Liver (tissue), 9 donors: ENCODE measurements around the gene ANKRD13A. TPM values are rescaled to one million over a fixed set of nuclear protein-coding genes. Genes with fewer than 3 reads are reported as not detected.

Source experiments
- DNase-seq: peaks from one replicate; pipeline ENCODE4 v3.0.0-alpha.2; 2017; ENCODE audit warnings: low spot score
- H3K27ac ChIP-seq, 2 donors: one replicate each; pipeline ENCODE4 v1.7.0; 2013; ENCODE audit warnings: inconsistent platforms in 2 of 2, low read length in 2 of 2, control low read depth in 1 of 2, low read depth in 1 of 2, mild to moderate bottlenecking in 1 of 2
- H3K27me3 ChIP-seq, 4 donors: one replicate each; pipeline versions ENCODE4 v1.6.1 to v1.7.0; 2013; ENCODE audit warnings: low read length in 3 of 4, inconsistent platforms in 1 of 4, mild to moderate bottlenecking in 1 of 4, moderate library complexity in 1 of 4; ENCODE audit not compliant: control insufficient read depth in 4 of 4, insufficient read depth in 4 of 4
- H3K36me3 ChIP-seq, 4 donors: one replicate each; pipeline versions ENCODE4 v1.6.1 to v1.7.0; 2013; ENCODE audit warnings: low read length in 3 of 4, mild to moderate bottlenecking in 3 of 4, low read depth in 1 of 4, moderate library complexity in 1 of 4; ENCODE audit not compliant: control insufficient read depth in 4 of 4, insufficient read depth in 3 of 4
- H3K4me1 ChIP-seq, 4 donors: one replicate each; pipeline versions ENCODE4 v1.6.1 to v1.7.0; 2013; ENCODE audit warnings: low read length in 3 of 4, mild to moderate bottlenecking in 3 of 4, moderate library complexity in 1 of 4; ENCODE audit not compliant: control insufficient read depth in 4 of 4, insufficient read depth in 4 of 4
- H3K4me3 ChIP-seq, 3 donors: one replicate each; pipeline versions ENCODE4 v1.6.1 to v1.7.0; 2013; ENCODE audit warnings: low read length in 3 of 3, control low read depth in 1 of 3, low read depth in 1 of 3, mild to moderate bottlenecking in 1 of 3
- H3K9ac ChIP-seq, 2 donors: one replicate each; pipeline ENCODE4 v1.7.0; 2013; ENCODE audit warnings: low read length in 2 of 2, mild to moderate bottlenecking in 2 of 2, moderate library complexity in 2 of 2, control low read depth in 1 of 2, low read depth in 1 of 2
- H3K9me3 ChIP-seq, 4 donors: one replicate each; pipeline versions ENCODE4 v1.6.1 to v1.7.0; 2013; ENCODE audit warnings: low read length in 3 of 4; ENCODE audit not compliant: control insufficient read depth in 4 of 4
- FOXA2 ChIP-seq: IDR thresholded peaks from 2 replicates; pipeline ENCODE4 v1.6.1; 2016; ENCODE audit warnings: antibody characterized with exemption
- GABPA ChIP-seq, 2 donors: IDR thresholded peaks in 1 of 2; conservative IDR thresholded peaks in 1 of 2; 2 replicates each; pipeline ENCODE4 v1.6.1; 2016; ENCODE audit warnings: antibody characterized with exemption in 2 of 2, mild to moderate bottlenecking in 1 of 2, moderate library complexity in 1 of 2
- JUND ChIP-seq, 2 donors: IDR thresholded peaks; 2 replicates each; pipeline ENCODE4 v1.6.1; 2016; ENCODE audit warnings: antibody characterized with exemption in 2 of 2
- RAD21 ChIP-seq, 2 donors: IDR thresholded peaks; 2 replicates each; pipeline ENCODE4 v1.6.1; 2016; ENCODE audit warnings: antibody characterized with exemption in 2 of 2, mild to moderate bottlenecking in 2 of 2
- SP1 ChIP-seq: IDR thresholded peaks from 2 replicates; pipeline ENCODE4 v1.6.1; 2018; ENCODE audit warnings: antibody characterized with exemption, mild to moderate bottlenecking
- TAF1 ChIP-seq: conservative IDR thresholded peaks from 2 replicates; pipeline ENCODE4 v1.6.1; 2016; ENCODE audit warnings: antibody characterized with exemption, mild to moderate bottlenecking
- WGBS: extraction: QIAGEN DNeasy Blood & Tissue Kit; methylation state at CpG from one replicate; pipeline ENCODE4 v1.1.7; 2013; 5-methylcytosine and 5-hydroxymethylcytosine counted together
- polyA plus RNA-seq, 2 donors: library from polyadenylated mRNA; stranded (reverse) in 1 of 2; unstranded in 1 of 2; fragments of 200-250 nt in 1 of 2; fragments of >200 nt in 1 of 2; fragmentation: Nextera tagmentation in 1 of 2; extraction: Ambion mirVana in 1 of 2; gene quantifications; one replicate each; pipeline versions ENCODE4 v1.2.1 to v1.2.3, GENCODE V29; 2013 to 2015
- total RNA-seq, 2 donors: library from RNA; depleted of rRNA; stranded (reverse); fragments of >200 nt; gene quantifications; one replicate each; pipeline ENCODE4 v1.2.3, GENCODE V29; 2014
- TF ChIP-seq, protein P1 (sequence below): IDR thresholded peaks from 2 replicates; pipeline ENCODE4 v1.6.1; 2016; ENCODE audit warnings: antibody characterized with exemption
- TF ChIP-seq, protein P2 (sequence below): IDR thresholded peaks from 2 replicates; pipeline ENCODE4 v1.6.1; 2016; ENCODE audit warnings: antibody characterized with exemption
- TF ChIP-seq, protein P3 (sequence below): IDR thresholded peaks from 2 replicates; pipeline ENCODE4 v1.6.1; 2016; ENCODE audit warnings: antibody characterized with exemption
- TF ChIP-seq, protein P4 (sequence below): fragments of 150-350 bp; IDR thresholded peaks from 2 replicates; pipeline ENCODE4 v1.5.1; 2017; ENCODE audit warnings: improper control_type of control experiment, low read depth, low read length; ENCODE audit not compliant: missing input control
- TF ChIP-seq, protein P5 (sequence below): IDR thresholded peaks from 2 replicates; pipeline ENCODE4 v1.6.1; 2016; ENCODE audit warnings: antibody characterized with exemption, mild to moderate bottlenecking
- donor health status: healthy.
- donor health status: healthy.
- donor health status: healthy.
- donor health status: healthy.
- donor health status: healthy.

ANKRD13A gene
- total and polyA plus RNA-seq, 4 donors = 7.0 to 40.5 (median 18.8) TPM

DNA sequence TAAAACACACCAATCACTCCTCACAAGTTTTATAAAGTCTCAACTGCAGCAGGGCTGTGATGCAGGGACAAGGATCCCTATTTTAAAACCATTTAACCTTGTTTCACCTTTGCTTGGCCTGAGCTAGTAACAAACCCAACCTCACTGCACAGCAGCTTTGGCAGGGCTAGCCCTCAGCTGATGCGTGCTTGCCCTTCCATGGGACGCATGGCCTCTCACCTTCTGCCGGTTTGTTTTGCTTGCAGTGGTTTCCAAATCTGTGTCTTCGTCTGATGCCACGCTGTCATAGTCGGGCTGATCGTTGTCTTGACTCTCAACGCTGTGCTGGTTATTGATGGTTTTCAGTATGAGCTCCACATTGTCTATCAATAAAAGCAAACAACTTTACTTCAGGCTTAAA is 46.4 kb upstream of the ANKRD13A start (continued):
- TF ChIP-seq, protein P1, sequence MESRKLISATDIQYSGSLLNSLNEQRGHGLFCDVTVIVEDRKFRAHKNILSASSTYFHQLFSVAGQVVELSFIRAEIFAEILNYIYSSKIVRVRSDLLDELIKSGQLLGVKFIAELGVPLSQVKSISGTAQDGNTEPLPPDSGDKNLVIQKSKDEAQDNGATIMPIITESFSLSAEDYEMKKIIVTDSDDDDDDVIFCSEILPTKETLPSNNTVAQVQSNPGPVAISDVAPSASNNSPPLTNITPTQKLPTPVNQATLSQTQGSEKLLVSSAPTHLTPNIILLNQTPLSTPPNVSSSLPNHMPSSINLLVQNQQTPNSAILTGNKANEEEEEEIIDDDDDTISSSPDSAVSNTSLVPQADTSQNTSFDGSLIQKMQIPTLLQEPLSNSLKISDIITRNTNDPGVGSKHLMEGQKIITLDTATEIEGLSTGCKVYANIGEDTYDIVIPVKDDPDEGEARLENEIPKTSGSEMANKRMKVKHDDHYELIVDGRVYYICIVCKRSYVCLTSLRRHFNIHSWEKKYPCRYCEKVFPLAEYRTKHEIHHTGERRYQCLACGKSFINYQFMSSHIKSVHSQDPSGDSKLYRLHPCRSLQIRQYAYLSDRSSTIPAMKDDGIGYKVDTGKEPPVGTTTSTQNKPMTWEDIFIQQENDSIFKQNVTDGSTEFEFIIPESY = no peak
- TF ChIP-seq, protein P2, sequence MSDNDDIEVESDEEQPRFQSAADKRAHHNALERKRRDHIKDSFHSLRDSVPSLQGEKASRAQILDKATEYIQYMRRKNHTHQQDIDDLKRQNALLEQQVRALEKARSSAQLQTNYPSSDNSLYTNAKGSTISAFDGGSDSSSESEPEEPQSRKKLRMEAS = peak; percentile 59
- TF ChIP-seq, protein P3, sequence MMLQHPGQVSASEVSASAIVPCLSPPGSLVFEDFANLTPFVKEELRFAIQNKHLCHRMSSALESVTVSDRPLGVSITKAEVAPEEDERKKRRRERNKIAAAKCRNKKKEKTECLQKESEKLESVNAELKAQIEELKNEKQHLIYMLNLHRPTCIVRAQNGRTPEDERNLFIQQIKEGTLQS = no peak
- TF ChIP-seq GABPA (IDR thresholded peaks at IDR 0.05 in 1 of 2, conservative IDR thresholded peaks at IDR 0.05 in 1 of 2) = no peak
- no peak for TF ChIP-seq SP1
- TF ChIP-seq TAF1 = no peak
- TF ChIP-seq FOXA2 = no peak
- TF ChIP-seq RAD21 (IDR thresholded peaks at IDR 0.05) = no peak

DNA sequence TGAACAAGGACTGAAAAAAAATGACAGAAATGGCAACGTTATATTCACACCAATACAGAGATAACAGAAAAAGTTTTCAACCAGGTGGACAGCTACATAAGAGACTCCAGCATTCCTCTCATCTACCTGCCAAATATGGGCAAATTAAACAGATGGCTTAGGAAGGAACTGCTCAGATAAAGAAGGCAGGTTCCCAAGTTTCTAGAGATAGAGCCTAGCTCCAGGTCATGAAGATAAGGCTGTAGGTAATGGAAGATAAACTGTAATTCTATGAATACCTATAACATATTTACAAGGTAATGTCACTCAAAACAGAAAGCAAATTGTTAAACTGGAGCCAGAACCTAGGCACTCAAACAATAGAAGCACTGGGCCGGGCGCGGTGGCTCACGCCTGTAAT is 45.6 kb upstream of the ANKRD13A start:
- Histone ChIP-seq H3K36me3 (peaks cover 10 to 29% (median 26%) of the 10 kb centered on the region in 4 donors), H3K9ac (no peak overlapping the region), H3K27me3 (no peaks in the 10 kb centered on the region), H3K27ac (peak overlapping the region in 1 of 2 donors; percentile 8), H3K4me3 (no peak overlapping the region), H3K4me1 (peaks cover 0 to 34% (median 23%) of the 10 kb centered on the region in 4 donors), H3K9me3 (no peaks in the 10 kb centered on the region)
- DNase-seq = no peak
- TF ChIP-seq, protein P1 = no peak
- TF ChIP-seq SP1 = no peak
- TF ChIP-seq JUND (IDR thresholded peaks at IDR 0.05) = no peak
- no peak for TF ChIP-seq FOXA2
- TF ChIP-seq, protein P4, sequence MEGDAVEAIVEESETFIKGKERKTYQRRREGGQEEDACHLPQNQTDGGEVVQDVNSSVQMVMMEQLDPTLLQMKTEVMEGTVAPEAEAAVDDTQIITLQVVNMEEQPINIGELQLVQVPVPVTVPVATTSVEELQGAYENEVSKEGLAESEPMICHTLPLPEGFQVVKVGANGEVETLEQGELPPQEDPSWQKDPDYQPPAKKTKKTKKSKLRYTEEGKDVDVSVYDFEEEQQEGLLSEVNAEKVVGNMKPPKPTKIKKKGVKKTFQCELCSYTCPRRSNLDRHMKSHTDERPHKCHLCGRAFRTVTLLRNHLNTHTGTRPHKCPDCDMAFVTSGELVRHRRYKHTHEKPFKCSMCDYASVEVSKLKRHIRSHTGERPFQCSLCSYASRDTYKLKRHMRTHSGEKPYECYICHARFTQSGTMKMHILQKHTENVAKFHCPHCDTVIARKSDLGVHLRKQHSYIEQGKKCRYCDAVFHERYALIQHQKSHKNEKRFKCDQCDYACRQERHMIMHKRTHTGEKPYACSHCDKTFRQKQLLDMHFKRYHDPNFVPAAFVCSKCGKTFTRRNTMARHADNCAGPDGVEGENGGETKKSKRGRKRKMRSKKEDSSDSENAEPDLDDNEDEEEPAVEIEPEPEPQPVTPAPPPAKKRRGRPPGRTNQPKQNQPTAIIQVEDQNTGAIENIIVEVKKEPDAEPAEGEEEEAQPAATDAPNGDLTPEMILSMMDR = no peak
- TF ChIP-seq, protein P5, sequence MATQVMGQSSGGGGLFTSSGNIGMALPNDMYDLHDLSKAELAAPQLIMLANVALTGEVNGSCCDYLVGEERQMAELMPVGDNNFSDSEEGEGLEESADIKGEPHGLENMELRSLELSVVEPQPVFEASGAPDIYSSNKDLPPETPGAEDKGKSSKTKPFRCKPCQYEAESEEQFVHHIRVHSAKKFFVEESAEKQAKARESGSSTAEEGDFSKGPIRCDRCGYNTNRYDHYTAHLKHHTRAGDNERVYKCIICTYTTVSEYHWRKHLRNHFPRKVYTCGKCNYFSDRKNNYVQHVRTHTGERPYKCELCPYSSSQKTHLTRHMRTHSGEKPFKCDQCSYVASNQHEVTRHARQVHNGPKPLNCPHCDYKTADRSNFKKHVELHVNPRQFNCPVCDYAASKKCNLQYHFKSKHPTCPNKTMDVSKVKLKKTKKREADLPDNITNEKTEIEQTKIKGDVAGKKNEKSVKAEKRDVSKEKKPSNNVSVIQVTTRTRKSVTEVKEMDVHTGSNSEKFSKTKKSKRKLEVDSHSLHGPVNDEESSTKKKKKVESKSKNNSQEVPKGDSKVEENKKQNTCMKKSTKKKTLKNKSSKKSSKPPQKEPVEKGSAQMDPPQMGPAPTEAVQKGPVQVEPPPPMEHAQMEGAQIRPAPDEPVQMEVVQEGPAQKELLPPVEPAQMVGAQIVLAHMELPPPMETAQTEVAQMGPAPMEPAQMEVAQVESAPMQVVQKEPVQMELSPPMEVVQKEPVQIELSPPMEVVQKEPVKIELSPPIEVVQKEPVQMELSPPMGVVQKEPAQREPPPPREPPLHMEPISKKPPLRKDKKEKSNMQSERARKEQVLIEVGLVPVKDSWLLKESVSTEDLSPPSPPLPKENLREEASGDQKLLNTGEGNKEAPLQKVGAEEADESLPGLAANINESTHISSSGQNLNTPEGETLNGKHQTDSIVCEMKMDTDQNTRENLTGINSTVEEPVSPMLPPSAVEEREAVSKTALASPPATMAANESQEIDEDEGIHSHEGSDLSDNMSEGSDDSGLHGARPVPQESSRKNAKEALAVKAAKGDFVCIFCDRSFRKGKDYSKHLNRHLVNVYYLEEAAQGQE = no peak
- 92% methylated on average over 5 of the region's 5 CpGs for WGBS
